PC-9 (cell line): ENCODE results near the gene MTOR. TPM values are rescaled to one million over a fixed set of nuclear protein-coding genes. Genes with fewer than 3 reads are reported as not detected.
A peak's percentile ranks its signal among the peaks of the same experiment; 100 is the strongest.

Source experiments
- BruUV-seq: library from RNA; stranded (reverse); fragments of 400-500 nt; replicated peaks from 2 replicates; lab custom pipeline; 2021; lab: Mats Ljungman, UMichigan
- CTCF ChIA-PET: fragments of 300-600 bp; sonication (Branson Sonifier 250); formaldehyde crosslinking; loops from one replicate; lab custom pipeline; 2022; ENCODE audit warnings: antibody characterized with exemption; lab: Charles Lee
- POLR2A ChIA-PET: fragments of 300-600 bp; sonication (Branson Sonifier 250); formaldehyde crosslinking; loops from one replicate; lab custom pipeline; 2022; ENCODE audit warnings: antibody characterized with exemption; ENCODE audit not compliant: unreplicated experiment; lab: Charles Lee
- DNase-seq, 2 experiments: peaks; one replicate each; pipeline versions ENCODE4 v3.0.0 to v3.0.0-alpha.2; 2015 to 2022; ENCODE audit warnings: mixed read lengths in 1 of 2
- H2AFZ ChIP-seq: fragments of 200-600 bp; sonication (generic); 2 replicates; pipeline ENCODE4 v1.8.1; 2017; ENCODE audit warnings: antibody characterized with exemption
- H3F3A ChIP-seq: fragments of 200-600 bp; sonication (generic); 2 replicates; pipeline ENCODE4 v1.8.1; 2017; ENCODE audit warnings: antibody characterized with exemption, mild to moderate bottlenecking, low read depth; ENCODE audit not compliant: insufficient read depth
- H3K27ac ChIP-seq: fragments of 200-600 bp; sonication (generic); 2 replicates; pipeline ENCODE4 v1.6.1; 2016; ENCODE audit warnings: mixed run types
- H3K27me3 ChIP-seq: fragments of 200-600 bp; sonication (generic); 2 replicates; pipeline ENCODE4 v1.6.1; 2016; ENCODE audit warnings: low read depth, mixed run types; ENCODE audit not compliant: insufficient read depth
- H3K36me3 ChIP-seq: fragments of 200-600 bp; sonication (generic); 2 replicates; pipeline ENCODE4 v1.6.1; 2016; ENCODE audit warnings: low read depth, mixed run types
- H3K4me1 ChIP-seq: fragments of 200-600 bp; sonication (generic); replicated peaks from 2 replicates; pipeline ENCODE4 v1.6.1; 2016; ENCODE audit warnings: mixed run types; ENCODE audit not compliant: insufficient read depth
- H3K4me2 ChIP-seq: fragments of 200-600 bp; sonication (generic); 2 replicates; pipeline ENCODE4 v1.6.1; 2017; ENCODE audit warnings: mixed run types
- H3K4me3 ChIP-seq: fragments of 200-600 bp; sonication (generic); 2 replicates; pipeline ENCODE4 v1.6.1; 2016; ENCODE audit warnings: mixed run types
- H3K79me2 ChIP-seq: fragments of 200-600 bp; sonication (generic); 2 replicates; pipeline ENCODE4 v1.6.1; 2017; ENCODE audit warnings: low read depth, mixed run types
- H3K9me2 ChIP-seq: fragments of 200-600 bp; sonication (generic); 2 replicates; pipeline ENCODE4 v1.8.1; 2017; ENCODE audit warnings: mild to moderate bottlenecking; ENCODE audit not compliant: insufficient read depth
- H3K9me3 ChIP-seq: fragments of 200-600 bp; sonication (generic); 2 replicates; pipeline ENCODE4 v1.8.1; 2016; ENCODE audit warnings: low read depth; ENCODE audit not compliant: insufficient read depth
- H4K20me1 ChIP-seq: fragments of 200-600 bp; sonication (generic); 2 replicates; pipeline ENCODE4 v1.8.1; 2017; ENCODE audit not compliant: insufficient read depth
- CTCF ChIP-seq: fragments of 200-600 bp; sonication (generic); conservative IDR thresholded peaks from 2 replicates; pipeline ENCODE4 v1.6.1; 2017; ENCODE audit warnings: mixed run types, antibody characterized with exemption, mild to moderate bottlenecking, moderate library complexity
- EZH2 ChIP-seq: fragments of 200-600 bp; sonication (generic); IDR thresholded peaks from 2 replicates; pipeline ENCODE4 v1.8.0; 2017; ENCODE audit warnings: antibody characterized with exemption, low read depth
- intact Hi-C: fragments of 100-400 bp; cut with micrococcal nuclease; formaldehyde crosslinking; loops from one replicate; pipeline ENCODE4 v1.10.0; 2022; ENCODE audit not compliant: unreplicated experiment
- total RNA-seq: library from RNA; stranded (reverse); gene quantifications from 2 replicates; pipeline ENCODE4 v1.2.3, GENCODE V29; 2021

The MTOR gene
- total RNA-seq, 1 experiment from 2014 or later = 37.4 TPM

- TF ChIP-seq EZH2 = no peak
- no peak for TF ChIP-seq CTCF
- H3K4me3 ChIP-seq = no peak overlapping the region
- H3K4me1 ChIP-seq = peaks cover 14% of the 10 kb centered on the region
- H3K27me3 ChIP-seq = no peaks in the 10 kb centered on the region
- DNase-seq = no peak
- H2AFZ ChIP-seq = no peak overlapping the region
- H3K9me2 ChIP-seq = no peaks in the 10 kb centered on the region
- H3K9me3 ChIP-seq = no peaks in the 10 kb centered on the region
- H3F3A ChIP-seq = no peaks in the 10 kb centered on the region
- no peak overlapping the region for H3K27ac ChIP-seq
- H3K36me3 ChIP-seq = no peaks in the 10 kb centered on the region
- H3K79me2 ChIP-seq = no peaks in the 10 kb centered on the region
- POLR2A ChIA-PET = no interaction called here
- intact Hi-C loops = no loop called here
- CTCF ChIA-PET = no interaction called here
- H4K20me1 ChIP-seq = no peaks in the 10 kb centered on the region
- H3K4me2 ChIP-seq = no peak overlapping the region
- no TSS peak for BruUV-seq
These were observed 112.0 kb downstream of the MTOR start for GRCh38 chr1:11150326-11150725.

- Histone ChIP-seq H3K9me3 (no peaks in the 10 kb centered on the region), H3K4me1 (peaks cover 14% of the 10 kb centered on the region), H2AFZ (no peak overlapping the region), H4K20me1 (no peaks in the 10 kb centered on the region), H3F3A (no peaks in the 10 kb centered on the region), H3K79me2 (no peaks in the 10 kb centered on the region), H3K4me3 (no peak overlapping the region), H3K4me2 (peak overlapping the region; percentile 12; the same call in 1 of the 2 replicates), H3K27ac (peak overlapping the region; percentile 65), H3K9me2 (no peaks in the 10 kb centered on the region), H3K36me3 (no peaks in the 10 kb centered on the region), H3K27me3 (no peaks in the 10 kb centered on the region)
- TF ChIP-seq CTCF = no peak
- intact Hi-C loops = no loop called here
- DNase-seq = peak in 1 of 2 experiments; percentile 86
- POLR2A ChIA-PET = no interaction called here
- BruUV-seq = no TSS peak
- CTCF ChIA-PET = no interaction called here
These were observed 115.1 kb downstream of the MTOR start for GRCh38 chr1:11147197-11147770.

GRCh38 chr1:11145741-11146140, 116.6 kb downstream of the MTOR start:
- no peak overlapping the region for H3K4me2 ChIP-seq
- no peaks in the 10 kb centered on the region for H3F3A ChIP-seq
- no peak overlapping the region for H3K4me3 ChIP-seq
- no peak for TF ChIP-seq CTCF
- no peak for TF ChIP-seq EZH2
- H3K79me2 ChIP-seq = no peaks in the 10 kb centered on the region
- no peaks in the 10 kb centered on the region for H4K20me1 ChIP-seq
- intact Hi-C loops = no loop called here
- DNase-seq = no peak
- H3K9me2 ChIP-seq = no peaks in the 10 kb centered on the region
- H3K27me3 ChIP-seq = no peaks in the 10 kb centered on the region
- POLR2A ChIA-PET = no interaction called here
- H3K9me3 ChIP-seq = no peaks in the 10 kb centered on the region
- peaks cover 14% of the 10 kb centered on the region for H3K4me1 ChIP-seq
- CTCF ChIA-PET = no interaction called here
- H3K27ac ChIP-seq = no peak overlapping the region
- no TSS peak for BruUV-seq
- no peaks in the 10 kb centered on the region for H3K36me3 ChIP-seq
- no peak overlapping the region for H2AFZ ChIP-seq
